Calu3 (cell line): ENCODE measurements around the gene SORCS3. TPM values are rescaled to one million over a fixed set of nuclear protein-coding genes. Genes with fewer than 3 reads are reported as not detected.

ENCODE experiments used
- Bru-seq: library from RNA; stranded (reverse); fragments of 400-500 nt; gene quantifications from one replicate; lab custom pipeline; 2021; lab: Mats Ljungman, UMichigan
- BruChase-seq, 2 experiments: library from RNA; stranded (reverse); fragments of 400-500 nt; gene quantifications; one replicate each; lab custom pipeline; 2021; lab: Mats Ljungman, UMichigan
- BruUV-seq: library from RNA; stranded (reverse); fragments of 400-500 nt; replicated peaks from 2 replicates; lab custom pipeline; 2021; lab: Mats Ljungman, UMichigan
- CTCF ChIA-PET: fragments of 300-600 bp; sonication (Branson Sonifier 250); formaldehyde crosslinking; loops from one replicate; lab custom pipeline; 2022; ENCODE audit warnings: antibody characterized with exemption; lab: Charles Lee
- DNase-seq: peaks from one replicate; pipeline ENCODE4 v3.0.0; 2022
- H3K27ac Mint-ChIP-seq: one replicate; pipeline ENCODE4 v1.8.0; 2022; ENCODE audit warnings: mixed read lengths; ENCODE audit not compliant: unreplicated experiment
- H3K27me3 Mint-ChIP-seq: one replicate; pipeline ENCODE4 v1.8.0; 2022; ENCODE audit warnings: mixed read lengths; ENCODE audit not compliant: unreplicated experiment
- H3K36me3 Mint-ChIP-seq: one replicate; pipeline ENCODE4 v1.8.0; 2022; ENCODE audit warnings: mild to moderate bottlenecking, moderate library complexity, mixed read lengths; ENCODE audit not compliant: insufficient read depth, unreplicated experiment
- H3K4me1 Mint-ChIP-seq: one replicate; pipeline ENCODE4 v1.8.0; 2022; ENCODE audit warnings: mild to moderate bottlenecking, low read depth, mixed read lengths; ENCODE audit not compliant: unreplicated experiment
- H3K4me3 Mint-ChIP-seq: one replicate; pipeline ENCODE4 v1.8.0; 2022; ENCODE audit warnings: mild to moderate bottlenecking, low read depth, moderate library complexity, mixed read lengths; ENCODE audit not compliant: unreplicated experiment
- H3K9me3 Mint-ChIP-seq: one replicate; pipeline ENCODE4 v1.8.0; 2022; ENCODE audit warnings: low read depth, mixed read lengths; ENCODE audit not compliant: unreplicated experiment
- CTCF ChIP-seq: fragments of 200-600 bp; IDR thresholded peaks from one replicate; pipeline ENCODE4 v1.8.0; 2022; ENCODE audit warnings: antibody characterized with exemption; ENCODE audit not compliant: unreplicated experiment
- intact Hi-C: fragments of 100-400 bp; cut with micrococcal nuclease; formaldehyde crosslinking; loops from one replicate; pipeline ENCODE4 v1.10.0; 2022; ENCODE audit not compliant: unreplicated experiment
- long read RNA-seq: library from polyadenylated mRNA; stranded (forward); transcript quantifications from one replicate; pipeline ENCODE4 v2.0.0, GENCODE V29; 2022
- total RNA-seq: library from RNA; stranded (reverse); gene quantifications from 2 replicates; pipeline ENCODE4 v1.2.3, GENCODE V29; 2022

SORCS3 gene
- total RNA-seq = not detected in 2 replicates
- not detected for Bru-seq, nascent RNA
- not detected for BruChase-seq, experiment 1, labeled RNA remaining after a 6-hour chase
- BruChase-seq, experiment 2, labeled RNA remaining after a 2-hour chase = percentile 0 among the genes with signal in this experiment
- long read RNA-seq, partial matches to known transcripts = 0 of 4 reads
- long read RNA-seq, other reads (novel, unspliced or antisense) = 4 of 4 reads

GRCh38 chr10:104641187-104641936, at the start of gene SORCS3:
TSS of gene SORCS3 (plus strand) at chr10:104641290.
- H3K4me3 Mint-ChIP-seq = no peak within 1 kb of the TSS
- H3K27me3 Mint-ChIP-seq = peaks cover 48% of the 10 kb centered on the region
- CTCF ChIA-PET = no interaction called here

GRCh38 chr10:104591441-104591840, 49.6 kb upstream of the SORCS3 start:
- Mint-ChIP-seq H3K9me3 (no peaks in the 10 kb centered on the region), H3K36me3 (no peaks in the 10 kb centered on the region), H3K4me1 (no peaks in the 10 kb centered on the region), H3K27me3 (peaks cover 91% of the 10 kb centered on the region), H3K4me3 (no peak overlapping the region), H3K27ac (no peak overlapping the region)
- TF ChIP-seq CTCF = no peak
- no peak for DNase-seq
- BruUV-seq = no TSS peak
- intact Hi-C loops = no loop called here
- CTCF ChIA-PET = no interaction called here

More at GRCh38 chr10:104641187-104641936, at the start of gene SORCS3:
- intact Hi-C loops = no loop called here
- BruUV-seq = no TSS peak
- no peak for TF ChIP-seq CTCF
- no peak for DNase-seq
- no peak within 1 kb of the TSS for H3K27ac Mint-ChIP-seq
- H3K4me1 Mint-ChIP-seq = no peaks in the 10 kb centered on the region
- no peaks in the 10 kb centered on the region for H3K36me3 Mint-ChIP-seq
- H3K9me3 Mint-ChIP-seq = no peaks in the 10 kb centered on the region

GRCh38 chr10:104601166-104601565, 39.9 kb upstream of the SORCS3 start:
- CTCF ChIA-PET = no interaction called here
- BruUV-seq = no TSS peak
- H3K4me3 Mint-ChIP-seq = no peak overlapping the region
- no peaks in the 10 kb centered on the region for H3K36me3 Mint-ChIP-seq
- no peaks in the 10 kb centered on the region for H3K9me3 Mint-ChIP-seq
- no peak for DNase-seq
- H3K27me3 Mint-ChIP-seq = peaks cover 52% of the 10 kb centered on the region
- no peaks in the 10 kb centered on the region for H3K4me1 Mint-ChIP-seq
- H3K27ac Mint-ChIP-seq = no peak overlapping the region
- intact Hi-C loops = no loop called here
- TF ChIP-seq CTCF = no peak

GRCh38 chr10:104608091-104608828, 32.8 kb upstream of the SORCS3 start:
- TF ChIP-seq CTCF = no peak
- H3K27me3 Mint-ChIP-seq = peaks cover 34% of the 10 kb centered on the region
- H3K27ac Mint-ChIP-seq = no peak overlapping the region
- H3K4me1 Mint-ChIP-seq = no peaks in the 10 kb centered on the region
- no peak for DNase-seq
- H3K36me3 Mint-ChIP-seq = no peaks in the 10 kb centered on the region
- H3K9me3 Mint-ChIP-seq = no peaks in the 10 kb centered on the region
- no peak overlapping the region for H3K4me3 Mint-ChIP-seq
- intact Hi-C loops = no loop called here
- CTCF ChIA-PET = no interaction called here
- no TSS peak for BruUV-seq
